Measurements from ENCODE around the gene OSBP2.

The OSBP2 gene

GRCh38 chr22:30806391-30806861 lies 111.8 kb downstream of the OSBP2 start:
- DNase-seq (ENCODE audit: low read depth in 1 of 2, low spot score in 1 of 2) = no peak

GRCh38 chr22:30809086-30809485 lies 114.4 kb downstream of the OSBP2 start:
- DNase-seq (ENCODE audit: low read depth in 1 of 2, low spot score in 1 of 2) = no peak

- no peak for DNase-seq (ENCODE audit: low read depth in 1 of 2, low spot score in 1 of 2)
Measured at GRCh38 chr22:30810105-30810504, 115.4 kb downstream of the OSBP2 start.

DNA sequence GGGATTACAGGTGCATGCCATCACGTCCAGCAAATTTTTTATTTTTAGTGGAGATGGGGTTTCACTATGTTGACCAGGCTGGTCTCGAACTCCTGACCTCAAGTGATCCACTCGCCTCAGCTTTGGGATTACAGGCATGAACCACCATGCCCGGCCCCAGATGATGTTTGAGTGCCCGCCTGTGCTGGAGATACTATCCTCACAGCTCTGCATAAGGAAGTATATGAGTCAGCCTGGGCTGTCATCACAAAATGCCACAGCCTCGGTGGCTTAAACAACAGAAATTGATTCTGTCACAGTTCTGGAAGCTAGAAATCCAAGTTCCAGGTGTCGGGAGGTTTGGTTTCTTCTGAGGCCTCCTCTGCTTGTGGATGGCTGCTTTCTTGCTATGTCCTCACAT lies 119.3 kb downstream of the OSBP2 start:
- DNase-seq (ENCODE audit: low read depth in 1 of 2, low spot score in 1 of 2) = no peak

DNA sequence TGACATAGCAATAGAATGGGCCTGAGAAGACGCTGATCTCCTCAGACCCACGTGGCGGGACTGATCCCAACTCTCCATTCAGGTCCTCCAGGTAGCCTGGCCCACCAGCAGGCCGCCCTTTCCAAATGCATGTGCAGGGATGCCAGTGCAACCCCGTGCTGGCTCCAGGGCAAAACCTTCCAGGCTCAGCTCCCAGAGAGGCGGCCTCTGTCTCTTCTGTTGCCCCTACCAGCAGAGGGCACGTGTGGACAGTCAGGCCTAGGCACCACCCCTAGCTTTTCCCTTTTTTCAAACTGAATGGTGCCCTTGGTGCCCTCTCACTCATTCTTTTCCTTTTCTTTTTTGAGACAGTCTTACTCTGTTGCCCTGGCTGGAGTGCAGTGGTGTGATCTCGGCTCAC lies 121.7 kb downstream of the OSBP2 start:
- DNase-seq (ENCODE audit: low read depth in 1 of 2, low spot score in 1 of 2) = no peak

- no peak for DNase-seq (ENCODE audit: low read depth in 1 of 2, low spot score in 1 of 2)
Measured at GRCh38 chr22:30821381-30821780, 126.7 kb downstream of the OSBP2 start.

GRCh38 chr22:30821863-30822215 lies 127.2 kb downstream of the OSBP2 start:
- DNase-seq (ENCODE audit: low read depth in 1 of 2, low spot score in 1 of 2) = no peak

DNA sequence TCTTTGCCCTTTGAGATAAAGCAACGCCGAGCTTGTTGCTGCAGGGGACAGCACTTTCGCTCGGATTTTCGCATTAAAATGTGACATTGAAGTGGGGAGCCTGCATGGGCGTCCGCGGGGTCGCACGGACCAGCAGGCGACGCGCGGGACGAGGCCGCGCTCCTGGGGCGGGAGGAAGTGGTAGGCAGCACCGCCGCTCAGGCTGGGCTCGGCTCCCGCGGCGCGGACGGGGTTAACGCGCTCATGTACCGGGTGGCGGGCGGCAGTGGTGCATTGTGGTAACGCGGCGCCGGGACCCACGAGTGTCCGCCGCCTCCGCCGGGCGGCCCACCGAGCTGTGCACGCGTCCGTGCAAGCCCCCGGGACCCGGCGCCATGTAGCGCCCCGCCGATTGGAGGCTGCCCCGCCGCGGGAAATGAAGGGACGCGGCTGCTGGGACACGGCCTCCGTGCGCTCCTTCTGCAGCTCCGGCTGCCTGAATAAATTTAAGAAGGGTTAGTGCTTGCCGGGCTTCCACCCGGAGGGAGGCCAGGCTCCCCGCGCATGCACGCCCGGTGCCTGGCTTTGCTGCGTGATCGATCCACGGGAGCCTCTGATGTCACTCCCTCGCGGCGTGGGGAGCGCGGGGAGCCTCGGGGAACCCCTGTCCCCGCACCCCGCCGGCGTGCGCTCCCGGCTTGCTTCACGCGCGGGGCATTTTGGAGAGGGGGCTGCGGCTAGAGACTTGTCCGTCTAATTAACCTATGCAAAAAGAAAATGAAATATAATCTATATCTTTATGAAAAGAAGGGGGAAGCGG lies 127.7 kb downstream of the OSBP2 start:
- no peak for DNase-seq (ENCODE audit: low read depth in 1 of 2, low spot score in 1 of 2)

GRCh38 chr22:30823015-30823370 lies 128.3 kb downstream of the OSBP2 start:
- DNase-seq (ENCODE audit: low read depth in 1 of 2, low spot score in 1 of 2) = no peak

GRCh38 chr22:30824096-30824495 lies 129.4 kb downstream of the OSBP2 start:
- DNase-seq (ENCODE audit: low read depth in 1 of 2, low spot score in 1 of 2) = no peak

DNA sequence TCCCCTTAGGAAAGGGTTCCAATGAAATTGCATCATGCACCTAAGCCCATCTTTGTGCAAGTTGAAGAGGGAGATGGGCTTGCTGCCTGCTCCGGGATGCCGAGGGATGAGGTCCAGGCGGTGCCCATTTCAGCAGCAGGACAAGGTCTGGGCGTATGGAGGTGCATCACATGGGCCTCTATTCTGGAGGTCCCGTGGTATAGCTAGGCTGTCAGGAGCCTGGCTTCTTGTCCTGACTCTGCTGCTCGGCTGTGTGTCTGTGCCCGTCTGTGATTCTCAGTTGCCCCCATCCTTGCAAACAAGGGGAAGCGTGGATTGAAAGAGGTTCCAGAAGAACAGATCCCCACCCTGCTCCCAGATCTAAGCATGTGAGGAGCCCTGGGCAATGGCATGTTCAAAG lies 130.0 kb downstream of the OSBP2 start:
- no peak for DNase-seq (ENCODE audit: low read depth in 1 of 2, low spot score in 1 of 2)

- DNase-seq (ENCODE audit: low read depth in 1 of 2, low spot score in 1 of 2) = no peak
Measured at GRCh38 chr22:30825711-30826505, 131.2 kb downstream of the OSBP2 start.

DNA sequence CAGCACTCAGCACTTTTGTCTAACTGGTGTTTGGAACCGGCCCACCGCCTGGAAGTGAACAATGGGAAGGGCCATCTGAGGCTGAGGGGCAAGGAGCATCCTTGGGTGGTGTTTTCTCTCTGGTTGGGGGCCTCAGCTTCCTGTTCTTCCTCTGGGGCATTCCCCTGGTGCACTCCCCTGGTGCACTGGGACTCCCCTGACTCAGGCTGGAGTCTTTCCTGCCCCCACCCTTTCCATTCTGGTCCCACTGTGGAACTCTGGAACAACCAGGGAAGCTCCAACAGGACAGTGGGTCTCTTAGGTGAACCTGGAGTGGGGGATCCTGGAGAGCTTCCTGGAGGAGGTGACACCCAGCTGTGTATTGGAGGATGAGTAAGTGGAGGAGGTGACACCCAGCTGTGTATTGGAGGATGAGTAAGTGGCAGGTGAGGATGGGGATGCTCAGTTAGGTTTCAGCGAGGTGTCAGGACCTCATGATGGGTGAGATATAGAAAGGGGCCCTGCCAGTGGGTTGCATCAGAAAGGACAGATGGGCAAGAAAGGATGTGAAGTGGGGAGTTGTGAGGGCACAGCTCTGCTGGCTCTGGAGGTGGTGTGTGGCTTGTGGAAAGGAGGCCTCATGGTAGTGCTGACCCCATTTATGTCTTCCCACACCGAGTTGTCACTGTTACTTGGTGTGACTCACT lies 132.1 kb downstream of the OSBP2 start:
- DNase-seq (ENCODE audit: low read depth in 1 of 2, low spot score in 1 of 2) = no peak

DNA sequence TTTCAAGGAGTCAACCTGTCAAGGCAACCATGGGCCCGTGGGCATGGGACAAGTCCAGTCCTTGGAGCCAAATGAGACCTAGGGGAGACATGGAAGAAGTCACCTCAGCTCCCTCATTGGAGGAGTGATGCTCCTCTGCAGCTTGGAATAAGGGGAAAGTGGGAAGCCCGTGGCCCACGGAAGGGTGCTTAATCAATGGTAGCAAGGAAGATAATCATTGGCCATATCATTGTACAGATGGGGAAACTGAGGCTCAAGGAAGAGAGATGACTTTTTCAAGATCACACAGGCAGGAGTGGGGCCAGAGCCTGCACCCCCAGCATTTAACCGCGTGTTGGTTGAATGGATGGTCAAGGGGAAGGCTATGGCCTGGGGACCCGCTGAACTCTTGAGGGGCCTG lies 133.0 kb downstream of the OSBP2 start:
- no peak for DNase-seq (ENCODE audit: low read depth in 1 of 2, low spot score in 1 of 2)

DNA sequence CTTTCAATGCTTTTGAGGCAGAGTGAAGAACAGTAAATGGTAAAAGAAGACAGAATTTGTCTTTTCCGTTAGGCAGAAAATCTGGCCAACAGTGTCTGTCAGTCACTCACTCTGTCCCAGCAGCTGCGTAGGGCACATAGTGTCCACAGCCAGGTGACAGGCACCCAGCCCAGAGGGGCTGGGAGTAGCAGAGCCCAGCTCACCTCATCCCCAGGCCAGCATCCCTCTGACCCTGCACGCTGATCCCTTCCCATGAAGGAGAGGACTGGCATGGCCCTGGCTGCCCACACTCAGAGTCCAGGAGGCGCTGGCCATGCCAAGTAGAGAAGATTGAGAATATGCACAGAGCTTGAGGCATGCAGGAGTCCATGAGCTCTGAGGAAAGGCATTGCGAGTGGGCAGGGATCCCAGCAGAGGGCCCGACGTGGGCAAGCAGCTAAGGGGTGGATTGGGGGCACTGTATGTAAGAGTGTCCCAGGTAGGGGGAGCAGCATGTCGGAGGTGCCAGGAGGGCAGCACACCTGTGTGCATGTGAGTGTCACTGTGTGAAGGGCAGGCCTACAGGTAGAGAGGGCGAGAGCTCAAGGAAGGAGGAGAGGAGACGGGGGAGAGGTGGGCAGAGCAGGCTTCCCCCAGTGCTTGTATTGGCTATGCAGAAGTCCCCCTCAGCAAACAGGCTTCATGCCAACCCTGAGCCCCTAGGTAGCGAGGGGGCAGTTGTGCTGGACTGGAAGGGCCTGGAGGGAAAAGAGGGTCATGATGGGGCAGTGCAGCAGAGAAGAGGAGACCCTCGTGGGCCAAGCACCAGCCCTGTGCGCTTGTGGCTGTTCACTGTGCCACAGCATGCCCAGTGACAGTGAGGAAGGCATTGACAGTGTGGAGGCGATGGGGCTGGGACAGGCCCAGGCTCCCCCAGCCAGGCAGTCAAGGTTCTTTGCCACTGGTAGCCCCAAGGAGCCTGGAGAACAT lies 133.8 kb downstream of the OSBP2 start:
- no peak for DNase-seq (ENCODE audit: low read depth in 1 of 2, low spot score in 1 of 2)

DNA sequence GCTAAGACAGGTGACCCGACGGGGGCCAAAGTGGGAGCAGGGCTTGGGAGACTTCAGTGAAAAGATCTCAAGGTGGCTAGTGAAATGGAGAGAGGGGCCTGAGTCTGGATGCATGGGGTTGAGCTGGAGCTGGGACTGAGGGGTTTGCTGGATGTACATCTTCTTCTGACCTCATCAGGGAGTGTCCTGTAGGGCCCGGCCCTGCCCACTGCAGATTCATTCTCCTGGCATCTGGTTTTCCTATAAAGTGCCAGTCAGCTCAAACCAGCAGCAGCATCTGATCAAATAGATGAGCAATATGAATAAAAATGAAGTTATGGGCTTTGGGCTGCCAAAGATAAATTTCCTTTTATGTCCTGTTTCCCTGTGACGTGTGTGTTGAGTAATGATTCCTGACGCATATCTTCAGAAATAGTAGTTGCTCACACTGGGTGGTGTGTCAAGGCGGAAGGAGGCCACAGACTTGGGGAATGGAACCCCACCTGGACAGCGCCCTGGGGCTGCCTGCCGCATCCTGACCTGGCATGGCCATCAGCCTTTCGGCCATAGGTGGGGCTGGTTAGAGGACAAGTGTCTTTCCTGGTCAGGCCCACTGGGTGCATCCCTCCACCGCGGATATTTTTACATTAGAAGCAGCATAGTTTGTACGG lies 135.4 kb downstream of the OSBP2 start:
- no peak for DNase-seq (ENCODE audit: low read depth in 1 of 2, low spot score in 1 of 2)

GRCh38 chr22:30830907-30831306 lies 136.2 kb downstream of the OSBP2 start:
- no peak for DNase-seq (ENCODE audit: low read depth in 1 of 2, low spot score in 1 of 2)

- DNase-seq (ENCODE audit: low read depth in 1 of 2, low spot score in 1 of 2) = no peak
Measured at GRCh38 chr22:30832407-30832987, 137.8 kb downstream of the OSBP2 start.

DNA sequence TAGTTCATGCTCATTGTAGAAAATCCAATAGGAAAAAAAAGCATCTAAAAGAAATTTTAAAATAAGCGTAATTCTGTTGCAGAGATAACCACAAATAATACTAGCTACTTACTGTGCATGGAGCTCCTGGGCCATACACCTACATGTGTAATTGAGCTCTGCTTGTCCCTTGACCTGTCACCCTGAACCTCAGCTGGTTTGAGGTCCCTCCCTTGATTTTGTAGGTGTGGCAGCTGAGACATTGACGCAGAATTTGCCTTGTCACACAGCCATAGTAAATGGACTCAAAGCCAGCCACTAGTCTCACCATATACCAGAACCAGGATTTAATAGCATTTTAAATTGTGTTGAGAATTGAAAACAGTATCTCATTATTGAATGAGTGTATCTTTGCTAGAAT lies 138.6 kb downstream of the OSBP2 start:
- DNase-seq (ENCODE audit: low read depth in 1 of 2, low spot score in 1 of 2) = no peak

- DNase-seq (ENCODE audit: low read depth in 1 of 2, low spot score in 1 of 2) = no peak
Measured at GRCh38 chr22:30837531-30837930, 142.9 kb downstream of the OSBP2 start.

Data from stimulated activated CD4-positive, alpha-beta T cell treated with anti-CD3 and anti-CD28 coated beads, Interleukin-15, amount 100 ng/mL, for 1 hour (primary cell).